Measurements from ENCODE around the gene KDF1. TPM values are rescaled to one million over a fixed set of nuclear protein-coding genes. Genes with fewer than 3 reads are reported as not detected.

Gene KDF1
- total RNA-seq (2014; rRNA removed; shearing (Covaris generic)), result not detected in 2 replicates
- polyA plus RNA-seq (2015; cell fraction: cytosol; rRNA removed), result not detected in 2 replicates
- not detected in 2 replicates for polyA plus RNA-seq (2015; cell fraction: nucleus; rRNA removed)

DNA sequence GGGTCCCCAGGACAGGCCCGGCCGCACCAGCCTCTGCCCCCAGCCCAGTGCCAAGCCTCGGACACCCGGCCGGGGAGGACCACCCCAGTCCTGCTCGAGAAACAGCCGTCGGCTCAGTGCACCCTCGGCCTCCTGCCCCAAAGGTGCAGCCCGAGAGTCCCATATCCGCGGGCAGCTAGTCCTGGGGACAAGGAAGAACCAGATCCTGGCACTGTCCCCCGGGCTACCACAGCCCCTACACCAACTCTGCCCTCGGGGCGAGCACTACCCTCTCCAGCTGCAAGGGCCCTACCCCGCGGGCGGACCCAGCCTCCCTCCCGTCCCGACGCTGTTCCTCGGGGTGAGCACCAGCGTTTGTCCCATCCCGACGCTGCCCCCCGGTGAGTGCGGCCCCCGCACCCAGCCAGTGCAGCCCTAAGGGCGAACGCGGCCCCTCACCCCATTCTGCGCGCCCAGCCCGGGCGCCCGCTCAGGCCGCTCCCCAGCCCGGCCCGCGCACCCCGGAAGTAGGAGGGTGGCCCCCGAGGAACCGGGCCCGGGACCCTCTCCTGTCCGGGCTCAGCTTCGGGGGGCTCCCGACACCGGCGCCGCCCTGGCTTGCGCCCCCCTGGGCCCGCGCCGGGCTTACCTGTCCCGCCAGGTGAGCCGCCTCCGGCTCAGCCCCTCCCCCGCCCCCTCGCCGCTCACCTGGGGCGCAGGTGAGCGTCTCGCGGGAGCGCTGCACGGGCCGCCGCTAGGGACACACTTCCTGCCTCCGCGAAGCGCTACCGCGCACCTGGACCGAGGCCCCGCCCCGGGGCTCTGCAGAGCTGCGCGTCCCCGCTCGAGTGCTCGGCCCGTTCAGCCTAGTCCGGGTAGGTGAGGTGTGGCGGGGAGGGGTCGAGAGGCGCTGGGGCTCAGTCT is at the start of gene KDF1:
Gene KDF1, minus strand, starts transcription at position 747 of the 903 bp plus-strand sequence. CDS start 8,088 bp downstream, outside the sequence.
- in situ Hi-C loops (cut with HindIII; ENCODE audit: low pct_unique_long_range_greater_than_20kb, low sequenced_read_pairs), result no loop called here
- DNase-seq (ENCODE audit: low read depth, low spot score), result no peak

GRCh38 chr1:27009601-27010197 is 49.4 kb upstream of the KDF1 start:
- peak; percentile 59 for DNase-seq (ENCODE audit: low read depth, low spot score)
- in situ Hi-C loops (cut with HindIII; ENCODE audit: low pct_unique_long_range_greater_than_20kb, low sequenced_read_pairs), result no loop called here

DNA sequence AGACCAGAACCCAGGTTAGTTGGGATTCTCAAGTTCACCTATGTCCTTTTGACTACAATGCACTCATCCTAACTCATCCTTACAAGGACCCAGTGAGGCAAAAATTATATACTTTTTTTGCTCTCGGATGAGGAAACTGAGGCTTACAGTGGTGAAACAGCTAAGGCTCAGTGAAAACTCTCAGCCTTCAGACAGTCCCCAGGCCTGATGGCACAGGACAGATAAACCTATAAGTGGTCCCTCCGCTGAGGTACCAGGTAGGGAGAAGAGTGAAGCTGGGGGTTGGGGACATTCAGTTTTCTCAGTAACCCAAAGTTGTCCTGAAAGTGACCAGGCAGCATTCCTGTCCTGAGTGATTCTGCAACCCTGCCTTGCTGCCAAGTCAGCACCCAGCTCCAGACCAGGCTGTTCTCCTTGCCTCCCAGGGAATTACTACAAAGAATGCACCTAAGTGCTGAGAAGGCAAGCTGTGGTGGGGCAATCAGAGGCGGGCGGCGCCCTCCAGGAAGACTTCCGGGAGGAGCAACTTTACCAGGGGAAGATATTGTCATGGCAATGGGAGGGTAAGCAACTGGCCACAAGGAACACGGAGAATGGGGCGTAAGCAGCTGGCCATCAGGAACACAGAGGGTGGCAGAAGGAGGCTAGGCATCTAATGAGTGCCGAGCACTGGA is 47.8 kb upstream of the KDF1 start:
- in situ Hi-C loops (cut with HindIII; ENCODE audit: low pct_unique_long_range_greater_than_20kb, low sequenced_read_pairs), result no loop called here
- DNase-seq (ENCODE audit: low read depth, low spot score), result no peak

DNA sequence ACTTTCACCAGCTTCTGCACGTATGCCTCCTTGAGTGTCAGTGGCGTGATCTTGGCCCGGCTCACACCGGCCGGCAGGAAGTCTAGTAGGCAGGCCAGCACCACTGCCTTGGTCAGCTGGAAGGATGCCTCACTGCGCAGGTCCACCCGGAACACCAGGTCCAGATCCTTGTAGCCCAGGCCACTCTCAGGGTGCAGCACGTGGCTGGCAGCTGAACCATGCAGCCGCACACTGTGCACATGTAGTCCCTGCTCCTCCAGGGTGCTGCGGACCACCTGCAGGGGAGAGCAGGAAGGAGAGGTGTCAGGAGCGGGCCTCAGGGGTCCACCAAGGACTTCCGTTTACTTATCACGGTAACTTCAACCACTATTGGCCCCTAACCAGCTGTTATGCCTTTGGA is 46.4 kb upstream of the KDF1 start:
- DNase-seq (ENCODE audit: low read depth, low spot score), result no peak
- in situ Hi-C loops (cut with HindIII; ENCODE audit: low pct_unique_long_range_greater_than_20kb, low sequenced_read_pairs), result no loop called here

GRCh38 chr1:27005648-27006496 is 45.6 kb upstream of the KDF1 start:
- in situ Hi-C loops (cut with HindIII; ENCODE audit: low pct_unique_long_range_greater_than_20kb, low sequenced_read_pairs), result no loop called here
- no peak for DNase-seq (ENCODE audit: low read depth, low spot score)

- no peak for DNase-seq (ENCODE audit: low read depth, low spot score)
- in situ Hi-C loops (cut with HindIII; ENCODE audit: low pct_unique_long_range_greater_than_20kb, low sequenced_read_pairs), result no loop called here
Measured at GRCh38 chr1:27005166-27005530, 44.9 kb upstream of the KDF1 start.

GRCh38 chr1:27004471-27005165 is 44.4 kb upstream of the KDF1 start:
- DNase-seq (ENCODE audit: low read depth, low spot score), result no peak
- in situ Hi-C loops (cut with HindIII; ENCODE audit: low pct_unique_long_range_greater_than_20kb, low sequenced_read_pairs), result no loop called here

- DNase-seq (ENCODE audit: low read depth, low spot score), result no peak
- in situ Hi-C loops (cut with HindIII; ENCODE audit: low pct_unique_long_range_greater_than_20kb, low sequenced_read_pairs), result no loop called here
Measured at GRCh38 chr1:27003745-27004470, 43.6 kb upstream of the KDF1 start.

DNA sequence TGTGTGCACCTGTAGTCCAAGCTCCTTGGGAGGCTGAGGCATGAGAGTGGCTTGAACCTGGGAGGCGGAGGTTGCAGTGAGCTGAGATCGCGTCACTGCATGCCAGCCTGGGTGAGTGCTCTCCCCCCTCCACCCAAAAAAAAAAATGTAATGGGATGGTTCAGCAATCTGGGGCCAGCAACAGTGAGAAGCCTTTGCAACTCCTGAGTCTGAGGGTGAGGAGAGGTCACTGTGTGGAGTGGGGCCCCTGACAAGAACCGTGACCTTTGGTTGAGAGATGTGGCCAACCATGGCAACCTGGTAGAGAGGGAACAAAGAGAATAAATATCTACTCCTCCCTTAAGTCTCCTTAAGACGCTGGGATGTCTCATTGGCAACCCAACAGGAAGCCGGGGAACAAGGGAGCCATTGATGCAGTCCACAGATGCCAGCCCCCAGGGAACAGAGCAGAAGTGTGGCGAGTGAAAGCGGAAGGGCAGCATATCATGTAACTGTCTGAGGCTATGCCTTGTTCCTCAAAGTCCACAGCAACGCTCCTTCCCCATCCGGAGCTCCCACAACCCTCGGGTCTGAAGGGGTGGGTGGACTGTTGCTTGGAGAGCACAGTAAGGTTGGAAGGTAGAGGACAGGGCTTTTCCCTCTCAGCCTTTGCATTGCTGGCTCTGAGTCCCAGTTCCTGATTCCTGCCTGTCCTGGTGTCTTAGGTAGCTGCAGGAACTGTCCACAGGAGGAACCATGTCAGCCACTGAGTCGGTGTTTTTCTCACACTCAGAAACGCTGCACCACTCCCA is 41.5 kb upstream of the KDF1 start:
- in situ Hi-C loops (cut with HindIII; ENCODE audit: low pct_unique_long_range_greater_than_20kb, low sequenced_read_pairs), result no loop called here
- peak; percentile 100 for DNase-seq (ENCODE audit: low read depth, low spot score)

- no peak for DNase-seq (ENCODE audit: low read depth, low spot score)
- in situ Hi-C loops (cut with HindIII; ENCODE audit: low pct_unique_long_range_greater_than_20kb, low sequenced_read_pairs), result no loop called here
Measured at GRCh38 chr1:27000817-27001460, 40.7 kb upstream of the KDF1 start.

DNA sequence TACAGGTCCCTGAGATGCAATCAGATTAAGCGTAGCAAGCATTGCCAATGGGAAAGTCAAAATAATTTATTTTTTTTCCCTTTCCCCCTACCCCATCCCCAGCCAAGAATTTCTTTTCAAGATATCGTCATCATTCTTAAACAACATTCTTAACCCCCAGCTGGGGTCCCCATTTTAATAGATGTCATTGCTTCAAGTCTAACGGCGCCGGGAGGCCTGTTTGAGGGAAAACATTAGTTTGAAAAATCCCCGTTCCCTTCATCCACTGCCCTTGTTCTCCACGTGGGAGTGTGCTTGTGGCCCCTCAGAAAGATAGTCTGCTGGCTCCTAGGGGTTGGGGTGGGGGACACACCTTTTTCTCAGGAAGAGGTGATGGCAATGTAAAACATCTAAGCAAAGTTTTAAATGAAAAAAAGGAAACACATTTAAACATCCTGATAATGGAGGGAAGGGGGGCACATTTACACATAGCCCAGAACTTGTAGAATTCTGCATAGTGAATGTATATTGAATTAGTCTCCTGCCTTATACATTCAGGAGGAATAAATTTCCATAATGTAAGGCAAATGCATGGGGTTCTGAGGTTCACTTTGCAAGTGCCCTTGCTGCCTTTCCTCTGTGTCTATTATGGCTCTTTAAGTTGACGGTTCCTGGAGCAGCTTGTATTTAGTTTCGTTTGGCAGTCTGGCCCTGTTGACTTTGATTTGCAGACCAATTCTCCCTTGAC is 40.0 kb upstream of the KDF1 start:
- in situ Hi-C loops (cut with HindIII; ENCODE audit: low pct_unique_long_range_greater_than_20kb, low sequenced_read_pairs), result no loop called here
- no peak for DNase-seq (ENCODE audit: low read depth, low spot score)

GRCh38 chr1:26999440-26999987 is 39.2 kb upstream of the KDF1 start:
- in situ Hi-C loops (cut with HindIII; ENCODE audit: low pct_unique_long_range_greater_than_20kb, low sequenced_read_pairs), result no loop called here
- peak; percentile 46 for DNase-seq (ENCODE audit: low read depth, low spot score)

GRCh38 chr1:26998429-26999300 is 38.4 kb upstream of the KDF1 start:
- in situ Hi-C loops (cut with HindIII; ENCODE audit: low pct_unique_long_range_greater_than_20kb, low sequenced_read_pairs), result no loop called here
- DNase-seq (ENCODE audit: low read depth, low spot score), result no peak

GRCh38 chr1:26996665-26997064 is 36.4 kb upstream of the KDF1 start:
- DNase-seq (ENCODE audit: low read depth, low spot score), result no peak
- in situ Hi-C loops (cut with HindIII; ENCODE audit: low pct_unique_long_range_greater_than_20kb, low sequenced_read_pairs), result no loop called here

All from SK-MEL-5 (cell line).